Heart left ventricle (tissue), 16 donors: ENCODE data around the gene ICA1L. TPM values are rescaled to one million over a fixed set of nuclear protein-coding genes. Genes with fewer than 3 reads are reported as not detected.

Source experiments
- ATAC-seq, 4 donors: fragments of 200-7000 bp; cut with Tn5 transposase; one replicate each; pipeline ENCODE4 v1.9.1; 2020 to 2022; ENCODE audit warnings: moderate library complexity in 4 of 4, mild to moderate bottlenecking in 3 of 4, moderate number of reproducible peaks in 1 of 4
- DNase-seq, 5 donors: peaks; one replicate each; pipeline ENCODE4 v3.0.0-alpha.2; 2020
- H3K27ac ChIP-seq, 12 donors: fragments of 200-600 bp; sonication (generic) in 4 of 12; one replicate each; pipeline versions ENCODE4 v1.5.0 to v1.8.0; 2016 to 2022; ENCODE audit warnings: mild to moderate bottlenecking in 2 of 12
- H3K27me3 ChIP-seq, 9 donors: fragments of 200-600 bp; sonication (generic) in 2 of 9; one replicate each; pipeline versions ENCODE4 v1.5.1 to v1.8.0; 2016 to 2022; ENCODE audit warnings: mild to moderate bottlenecking in 3 of 9
- H3K36me3 ChIP-seq, 9 donors: fragments of 200-600 bp; sonication (generic) in 2 of 9; one replicate each; pipeline versions ENCODE4 v1.5.0 to v1.8.0; 2018 to 2022; ENCODE audit warnings: mild to moderate bottlenecking in 2 of 9
- H3K4me1 ChIP-seq, 12 donors: fragments of 200-600 bp; sonication (generic) in 4 of 12; one replicate each; pipeline versions ENCODE4 v1.5.0 to v1.8.0; 2016 to 2022; ENCODE audit warnings: mild to moderate bottlenecking in 3 of 12
- H3K4me3 ChIP-seq, 12 donors: fragments of 200-600 bp; sonication (generic) in 4 of 12; one replicate each; pipeline versions ENCODE4 v1.5.0 to v1.8.0; 2017 to 2022; ENCODE audit warnings: mild to moderate bottlenecking in 9 of 12, moderate library complexity in 4 of 12
- H3K9me3 ChIP-seq, 12 donors: fragments of 200-600 bp; sonication (generic) in 4 of 12; one replicate each; pipeline versions ENCODE4 v1.5.0 to v1.8.0; 2016 to 2022; ENCODE audit warnings: mild to moderate bottlenecking in 1 of 12
- POLR2A ChIP-seq, 2 donors: fragments of 450-650 bp; IDR thresholded peaks; one replicate each; pipeline ENCODE4 v1.6.1; 2017; ENCODE audit warnings: antibody characterized with exemption in 2 of 2, mild to moderate bottlenecking in 2 of 2, moderate library complexity in 2 of 2
- WGBS, 4 donors: extraction: QIAGEN DNeasy Blood & Tissue Kit in 2 of 4; methylation state at CpG; one replicate each; pipeline versions ENCODE4 v1.1.5 to v1.1.7; 2013 to 2018; 5-methylcytosine and 5-hydroxymethylcytosine counted together
- intact Hi-C, 10 donors: fragments of 100-400 bp; cut with DNase I; formaldehyde crosslinking; loops; one replicate each; pipeline versions ENCODE4 v1.11.1 to v1.14.2; 2022
- polyA plus RNA-seq, 2 donors: library from polyadenylated mRNA; stranded (reverse); fragments of 200-250 nt; gene quantifications; one replicate each; pipeline ENCODE4 v1.2.3, GENCODE V29; 2013
- total RNA-seq, 9 donors: library from RNA; depleted of rRNA in 2 of 9; stranded (reverse); fragments of >200 nt in 2 of 9; fragmentation: NEBNext Ultra II Directional in 3 of 9; extraction: Animal tissue kit (Norgen Biotek cat#: 25700) in 3 of 9; gene quantifications; one replicate each; pipeline versions ENCODE4 v1.1.0 to v1.2.4, GENCODE V29; 2016 to 2023
- TF ChIP-seq, protein P1 (sequence below), 12 donors: fragments of 200-600 bp; sonication (generic) in 4 of 12; IDR thresholded peaks; one replicate each; pipeline versions ENCODE4 v1.5.0 to v1.8.0; 2018 to 2022; ENCODE audit warnings: antibody characterized with exemption in 12 of 12, mild to moderate bottlenecking in 5 of 12
- donor health status: ischemic (EF 13 %, LVEDD 7.1; RV severe dilation, severe dysfunction).
- donor health status: healthy with polysubstance abuse.
- donor health status: DM: no; HTN: yes; CAD: no.
- donor health status: DM: no; HTN: no; CAD: no.
- donor health status: ischemic (EF 25% LVEDD 6.9; RV normal size, moderate dysfunction).
- donor health status: ischemic (EF 25% LVEDD 5.7; RV mildly dilated, moderate dysfunction).
- donor health status: healthy.
- donor health status: DM: yes; HTN: yes; CAD: no.
- donor health status: ischemic (EF 35%, LVEDD 5.7; RV mildly dilated, moderate dysfunction).
- donor health status: nonischemic (EF 11% LVEDD 7.7; RV severe dilation, severe dysfunction).
- donor health status: DM: yes; HTN: yes; CAD: no.
- donor health status: PGD.
- donor health status: ischemic (EF 29% LVEDD 5.4; RV normal size, mild dysfunction).
- donor health status: nonischemic (EF 23%, LVEDD 6.1; RV moderate dilation, normal function).

ICA1L gene
- total and polyA plus RNA-seq, 11 donors: 1.5 to 9.2 (median 6.0) TPM

DNA sequence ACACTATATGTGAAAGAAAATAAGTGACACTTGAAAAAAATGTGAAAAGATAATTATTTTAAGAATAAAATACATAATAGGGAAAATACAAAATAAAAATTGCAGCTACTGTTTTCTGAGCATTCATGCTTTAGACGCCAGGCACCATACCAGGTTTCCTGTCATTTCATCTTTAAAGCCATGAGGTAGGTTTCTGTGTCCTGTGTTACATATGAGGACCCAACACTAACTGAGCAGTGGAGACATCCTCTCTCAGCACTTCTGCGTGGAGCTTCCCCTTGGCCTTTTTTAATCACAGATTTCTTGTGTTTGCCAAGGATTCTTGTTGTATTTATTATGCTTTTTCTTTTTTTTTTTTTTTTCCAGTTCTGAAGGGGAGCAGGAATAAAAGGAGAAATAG lies 119.5 kb downstream of the ICA1L start:
- peaks cover 0 to 11% (median under 1%) of the 10 kb centered on the region in 9 donors for H3K36me3 ChIP-seq
- H3K4me3 ChIP-seq: no peak overlapping the region
- no peak for TF ChIP-seq POLR2A (IDR thresholded peaks at IDR 0.05)
- TF ChIP-seq, protein P1, sequence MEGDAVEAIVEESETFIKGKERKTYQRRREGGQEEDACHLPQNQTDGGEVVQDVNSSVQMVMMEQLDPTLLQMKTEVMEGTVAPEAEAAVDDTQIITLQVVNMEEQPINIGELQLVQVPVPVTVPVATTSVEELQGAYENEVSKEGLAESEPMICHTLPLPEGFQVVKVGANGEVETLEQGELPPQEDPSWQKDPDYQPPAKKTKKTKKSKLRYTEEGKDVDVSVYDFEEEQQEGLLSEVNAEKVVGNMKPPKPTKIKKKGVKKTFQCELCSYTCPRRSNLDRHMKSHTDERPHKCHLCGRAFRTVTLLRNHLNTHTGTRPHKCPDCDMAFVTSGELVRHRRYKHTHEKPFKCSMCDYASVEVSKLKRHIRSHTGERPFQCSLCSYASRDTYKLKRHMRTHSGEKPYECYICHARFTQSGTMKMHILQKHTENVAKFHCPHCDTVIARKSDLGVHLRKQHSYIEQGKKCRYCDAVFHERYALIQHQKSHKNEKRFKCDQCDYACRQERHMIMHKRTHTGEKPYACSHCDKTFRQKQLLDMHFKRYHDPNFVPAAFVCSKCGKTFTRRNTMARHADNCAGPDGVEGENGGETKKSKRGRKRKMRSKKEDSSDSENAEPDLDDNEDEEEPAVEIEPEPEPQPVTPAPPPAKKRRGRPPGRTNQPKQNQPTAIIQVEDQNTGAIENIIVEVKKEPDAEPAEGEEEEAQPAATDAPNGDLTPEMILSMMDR (IDR thresholded peaks at IDR 0.05): no peak
- 65 to 76% (median 69%) methylated on average over 2 of the region's 2 CpGs for WGBS, 4 donors
- peaks cover 0 to 9% (median 0%) of the 10 kb centered on the region in 12 donors for H3K9me3 ChIP-seq
- H3K27ac ChIP-seq: no peak overlapping the region
- no peaks in the 10 kb centered on the region for H3K4me1 ChIP-seq
- no peaks in the 10 kb centered on the region for H3K27me3 ChIP-seq
- ATAC-seq (no peak), DNase-seq (no peak)
- intact Hi-C loops: no loop called here

DNA sequence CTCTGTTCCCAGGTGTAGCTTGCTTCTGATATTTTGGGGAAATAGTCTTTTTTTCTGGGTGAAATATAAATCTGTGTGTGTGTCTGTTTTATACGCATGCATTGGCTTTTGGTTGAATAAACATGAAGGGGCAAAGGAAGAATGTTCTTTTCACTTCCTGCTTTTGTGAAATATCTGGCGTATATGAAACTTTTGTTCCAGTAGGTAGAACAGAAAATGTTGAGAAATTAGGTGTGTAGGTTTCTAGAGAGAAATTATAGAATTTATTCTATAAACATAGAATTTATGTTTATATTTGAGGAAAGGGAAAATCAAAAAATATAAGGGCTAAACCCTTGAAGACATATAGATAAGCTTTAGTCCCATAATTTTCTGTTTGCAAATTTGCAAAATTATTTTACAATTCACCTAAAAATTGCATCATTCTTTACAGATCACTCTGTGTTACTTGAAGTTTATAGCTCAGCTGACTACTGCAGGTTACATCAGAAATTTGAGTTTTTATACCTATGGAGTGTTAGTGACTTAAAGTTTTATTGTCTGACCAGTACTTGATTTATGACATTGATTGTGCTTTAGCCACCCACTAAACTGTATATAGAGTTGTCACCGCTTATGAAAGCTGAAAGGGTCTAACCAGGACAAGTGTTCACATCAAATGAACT lies 120.7 kb downstream of the ICA1L start:
- Histone ChIP-seq H3K27ac (no peak overlapping the region), H3K27me3 (no peaks in the 10 kb centered on the region), H3K9me3 (peaks cover 0 to 9% (median 0%) of the 10 kb centered on the region in 12 donors), H3K36me3 (peaks cover 0 to under 1% (median 0%) of the 10 kb centered on the region in 9 donors), H3K4me3 (no peak overlapping the region), H3K4me1 (no peaks in the 10 kb centered on the region)
- WGBS, 4 donors: 78 to 83% (median 82%) methylated on average over 3 of the region's 3 CpGs
- intact Hi-C loops: no loop called here
- TF ChIP-seq, protein P1 (IDR thresholded peaks at IDR 0.05): no peak
- no peak for TF ChIP-seq POLR2A (IDR thresholded peaks at IDR 0.05)
- ATAC-seq (no peak), DNase-seq (no peak)

DNA sequence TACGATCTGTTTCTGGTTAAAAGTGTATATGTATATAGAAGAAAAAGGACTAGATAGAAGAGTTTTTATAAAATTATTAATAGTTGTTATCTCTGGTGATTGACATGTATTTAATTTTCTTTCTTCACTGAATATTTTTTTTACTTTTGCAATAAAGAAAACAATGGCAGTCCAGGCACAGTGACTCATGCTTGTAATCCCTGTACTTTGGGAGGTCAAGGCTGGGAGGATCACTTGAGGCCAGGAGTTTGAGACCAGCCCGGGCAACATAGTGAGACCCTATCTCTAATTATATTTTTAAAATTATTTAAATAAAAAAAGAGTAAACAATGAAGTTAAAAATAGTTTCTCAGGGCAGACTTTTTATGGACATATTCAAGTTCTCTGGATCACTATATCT lies 122.1 kb downstream of the ICA1L start:
- TF ChIP-seq, protein P1 (IDR thresholded peaks at IDR 0.05): no peak
- no peak for TF ChIP-seq POLR2A (IDR thresholded peaks at IDR 0.05)
- Histone ChIP-seq H3K36me3 (peaks cover 0 to 1% (median 0%) of the 10 kb centered on the region in 9 donors), H3K9me3 (peaks cover 0 to 12% (median under 1%) of the 10 kb centered on the region in 12 donors), H3K4me3 (no peak overlapping the region), H3K4me1 (no peaks in the 10 kb centered on the region), H3K27me3 (no peaks in the 10 kb centered on the region), H3K27ac (no peak overlapping the region)
- 88 to 95% (median 91%) methylated on average over 2 of the region's 2 CpGs for WGBS, 4 donors
- intact Hi-C loops: no loop called here
- ATAC-seq (no peak), DNase-seq (no peak)

DNA sequence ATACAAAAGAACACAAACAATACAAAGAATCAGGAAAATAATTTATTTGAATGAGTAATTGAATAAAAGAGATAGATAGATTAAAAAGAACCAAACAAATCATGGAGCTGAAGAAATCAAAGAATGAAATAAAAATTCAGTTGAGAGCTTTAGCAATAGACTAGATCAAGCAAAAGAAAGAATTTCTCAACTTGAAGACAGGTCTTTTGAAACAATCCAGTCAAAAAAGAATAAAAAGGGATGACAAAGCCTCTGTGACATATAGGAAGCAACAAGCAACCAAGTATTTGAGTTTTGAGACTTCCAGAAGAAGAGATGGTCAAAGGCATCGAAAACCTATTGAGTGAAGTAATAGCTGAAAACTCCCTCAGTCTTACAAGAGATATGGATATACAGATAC lies 128.0 kb downstream of the ICA1L start:
- Histone ChIP-seq H3K27ac (no peak overlapping the region), H3K36me3 (peaks cover 0 to 15% (median 0%) of the 10 kb centered on the region in 9 donors), H3K9me3 (peaks cover 0 to 23% (median 16%) of the 10 kb centered on the region in 12 donors), H3K4me1 (no peaks in the 10 kb centered on the region), H3K27me3 (no peaks in the 10 kb centered on the region), H3K4me3 (no peak overlapping the region)
- DNase-seq (no peak), ATAC-seq (no peak)
- intact Hi-C loops: no loop called here
- WGBS, 4 donors: 93 to 100% (median 97%) methylated on average over 1 of the region's 1 CpG
- TF ChIP-seq, protein P1 (IDR thresholded peaks at IDR 0.05): no peak
- TF ChIP-seq POLR2A (IDR thresholded peaks at IDR 0.05): no peak
